Vagina (tissue), 2 donors: ENCODE measurements around the gene PTF1A. TPM values are rescaled to one million over a fixed set of nuclear protein-coding genes. Genes with fewer than 3 reads are reported as not detected.

Experiments
- DNase-seq, 2 donors: peaks; one replicate each; pipeline ENCODE4 v3.0.0-alpha.2; 2017; ENCODE audit errors: extremely low spot score in 2 of 2
- H3K27ac ChIP-seq: fragments of 200-600 bp; sonication (generic); one replicate; pipeline ENCODE4 v1.5.1; 2019
- H3K27me3 ChIP-seq: fragments of 200-600 bp; sonication (generic); one replicate; pipeline ENCODE4 v1.5.1; 2019
- H3K36me3 ChIP-seq, 2 donors: fragments of 200-600 bp; sonication (generic); one replicate each; pipeline ENCODE4 v1.5.1; 2017 to 2019
- H3K4me1 ChIP-seq: fragments of 200-600 bp; sonication (generic); one replicate; pipeline ENCODE4 v1.5.1; 2019
- H3K4me3 ChIP-seq, 2 donors: fragments of 200-600 bp; sonication (generic); 1 replicate in 1 of 2; 2 replicates in 1 of 2; pipeline ENCODE4 v1.5.1; 2016 to 2019
- H3K9me3 ChIP-seq: fragments of 200-600 bp; sonication (generic); one replicate; pipeline ENCODE4 v1.5.1; 2019
- CTCF ChIP-seq, 3 experiments: fragments of 450-650 bp in 2 of 3; fragments of 200-600 bp in 1 of 3; sonication (generic) in 1 of 3; IDR thresholded peaks; one replicate each; pipeline ENCODE4 v1.5.1; 2017 to 2019; ENCODE audit warnings: antibody characterized with exemption in 3 of 3, mild to moderate bottlenecking in 2 of 3, moderate library complexity in 2 of 3
- POLR2A ChIP-seq, 2 donors: fragments of 450-650 bp; IDR thresholded peaks; one replicate each; pipeline ENCODE4 v1.6.1; 2017; ENCODE audit warnings: antibody characterized with exemption in 2 of 2, mild to moderate bottlenecking in 2 of 2, moderate library complexity in 2 of 2
- POLR2AphosphoS5 ChIP-seq, 2 donors: sonication (generic); formaldehyde crosslinking; IDR thresholded peaks; one replicate each; pipeline ENCODE4 v1.9.0; 2017; ENCODE audit warnings: antibody characterized with exemption in 2 of 2, mild to moderate bottlenecking in 2 of 2, low read depth in 1 of 2; ENCODE audit not compliant: insufficient read depth in 1 of 2
- intact Hi-C: fragments of 100-400 bp; cut with DNase I; formaldehyde crosslinking; loops from one replicate; pipeline ENCODE4 v1.15.1; 2023
- total RNA-seq: library from RNA; depleted of rRNA; stranded (reverse); fragments of >200 nt; gene quantifications from one replicate; pipeline ENCODE4 v1.2.3, GENCODE V29; 2016

The PTF1A gene
- total RNA-seq, 1 donor from 2014 or later = not detected

GRCh38 chr10:23203369-23204325 lies 11.5 kb downstream of the PTF1A start:
- no peak for TF ChIP-seq CTCF (IDR thresholded peaks at IDR 0.05)
- TF ChIP-seq POLR2AphosphoS5 (IDR thresholded peaks at IDR 0.05; ENCODE audit: insufficient read depth in 1 of 2, low read depth in 1 of 2) = no peak
- TF ChIP-seq POLR2A (IDR thresholded peaks at IDR 0.05) = no peak
- Histone ChIP-seq H3K36me3 (no peaks in the 10 kb centered on the region), H3K4me1 (no peaks in the 10 kb centered on the region), H3K27me3 (no peaks in the 10 kb centered on the region), H3K27ac (no peak overlapping the region), H3K4me3 (no peak overlapping the region), H3K9me3 (no peaks in the 10 kb centered on the region)
- no peak for DNase-seq
- intact Hi-C loops = no loop called here

- H3K27ac ChIP-seq = no peak overlapping the region
- H3K36me3 ChIP-seq = no peaks in the 10 kb centered on the region
- H3K4me3 ChIP-seq = no peak overlapping the region
- intact Hi-C loops = no loop called here
- no peaks in the 10 kb centered on the region for H3K4me1 ChIP-seq
- H3K9me3 ChIP-seq = no peaks in the 10 kb centered on the region
- no peak for DNase-seq
- H3K27me3 ChIP-seq = no peaks in the 10 kb centered on the region
- TF ChIP-seq CTCF (IDR thresholded peaks at IDR 0.05) = no peak
- TF ChIP-seq POLR2A (IDR thresholded peaks at IDR 0.05) = no peak
- no peak for TF ChIP-seq POLR2AphosphoS5 (IDR thresholded peaks at IDR 0.05; ENCODE audit: insufficient read depth in 1 of 2, low read depth in 1 of 2)
Observed at GRCh38 chr10:23204773-23205172, 12.7 kb downstream of the PTF1A start.

GRCh38 chr10:23205972-23206642 lies 14.0 kb downstream of the PTF1A start:
- Histone ChIP-seq H3K36me3 (no peaks in the 10 kb centered on the region), H3K9me3 (no peaks in the 10 kb centered on the region), H3K27ac (no peak overlapping the region), H3K4me3 (no peak overlapping the region), H3K27me3 (no peaks in the 10 kb centered on the region), H3K4me1 (no peaks in the 10 kb centered on the region)
- no peak for DNase-seq
- intact Hi-C loops = no loop called here
- TF ChIP-seq POLR2AphosphoS5 (IDR thresholded peaks at IDR 0.05; ENCODE audit: insufficient read depth in 1 of 2, low read depth in 1 of 2) (no peak), CTCF (IDR thresholded peaks at IDR 0.05) (no peak), POLR2A (IDR thresholded peaks at IDR 0.05) (no peak)

- no peaks in the 10 kb centered on the region for H3K4me1 ChIP-seq
- no peaks in the 10 kb centered on the region for H3K27me3 ChIP-seq
- no peaks in the 10 kb centered on the region for H3K36me3 ChIP-seq
- TF ChIP-seq CTCF (IDR thresholded peaks at IDR 0.05) = no peak
- no peak for TF ChIP-seq POLR2AphosphoS5 (IDR thresholded peaks at IDR 0.05; ENCODE audit: insufficient read depth in 1 of 2, low read depth in 1 of 2)
- no peak for TF ChIP-seq POLR2A (IDR thresholded peaks at IDR 0.05)
- intact Hi-C loops = no loop called here
- no peak for DNase-seq
- no peak overlapping the region for H3K4me3 ChIP-seq
- no peak overlapping the region for H3K27ac ChIP-seq
- no peaks in the 10 kb centered on the region for H3K9me3 ChIP-seq
Observed at GRCh38 chr10:23217471-23217870, 25.4 kb downstream of the PTF1A start.
